ENCODE data around the gene WDR45B. TPM values are rescaled to one million over a fixed set of nuclear protein-coding genes. Genes with fewer than 3 reads are reported as not detected.

WDR45B gene
- total RNA-seq, 1 experiment from 2014 or later, result 96.5 TPM

DNA sequence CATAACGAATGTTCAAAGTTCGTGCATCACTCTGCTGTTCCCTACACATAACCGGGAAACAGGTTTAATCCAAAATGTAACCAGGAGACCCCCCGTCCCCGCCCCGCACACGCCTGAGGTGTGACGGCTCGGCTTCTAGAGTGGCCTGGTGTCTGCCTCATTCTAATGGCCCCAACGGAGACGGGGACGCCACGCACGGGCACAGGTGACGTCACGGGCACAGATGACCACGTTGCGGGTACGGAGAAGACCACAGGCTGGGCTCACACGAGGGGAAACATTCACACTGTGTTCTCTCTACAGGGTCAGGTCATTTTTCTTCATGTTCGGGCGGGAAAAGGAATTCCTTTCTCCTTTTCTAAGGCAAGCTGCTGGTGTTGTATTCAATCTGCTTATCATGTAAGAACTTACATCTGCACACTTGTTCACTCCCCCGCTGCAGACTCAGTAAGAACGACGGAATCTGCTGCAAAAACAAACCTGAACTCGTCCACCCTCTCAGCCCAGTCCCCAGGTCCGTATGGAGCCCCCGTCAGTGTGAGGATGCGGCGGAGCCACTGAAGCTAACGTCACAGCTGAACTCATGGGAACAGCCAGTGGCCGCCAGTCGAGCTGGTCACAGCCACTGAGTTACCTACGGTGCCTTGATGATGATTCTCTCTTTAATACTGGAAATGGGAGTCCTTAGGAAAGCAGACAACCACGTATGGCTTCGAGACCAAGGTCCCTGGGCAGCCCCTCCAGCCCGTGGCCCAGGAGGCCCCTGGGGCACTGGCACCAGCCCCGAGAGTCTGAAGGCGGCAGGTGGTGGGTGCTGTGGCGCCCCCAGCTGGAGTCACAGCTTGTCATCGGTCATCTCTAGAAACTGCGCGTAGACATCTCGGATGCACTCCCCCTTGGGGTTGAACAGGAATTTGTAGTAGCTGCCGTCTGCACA is 32.9 kb downstream of the WDR45B start (continued):
- TF ChIP-seq, protein P1, sequence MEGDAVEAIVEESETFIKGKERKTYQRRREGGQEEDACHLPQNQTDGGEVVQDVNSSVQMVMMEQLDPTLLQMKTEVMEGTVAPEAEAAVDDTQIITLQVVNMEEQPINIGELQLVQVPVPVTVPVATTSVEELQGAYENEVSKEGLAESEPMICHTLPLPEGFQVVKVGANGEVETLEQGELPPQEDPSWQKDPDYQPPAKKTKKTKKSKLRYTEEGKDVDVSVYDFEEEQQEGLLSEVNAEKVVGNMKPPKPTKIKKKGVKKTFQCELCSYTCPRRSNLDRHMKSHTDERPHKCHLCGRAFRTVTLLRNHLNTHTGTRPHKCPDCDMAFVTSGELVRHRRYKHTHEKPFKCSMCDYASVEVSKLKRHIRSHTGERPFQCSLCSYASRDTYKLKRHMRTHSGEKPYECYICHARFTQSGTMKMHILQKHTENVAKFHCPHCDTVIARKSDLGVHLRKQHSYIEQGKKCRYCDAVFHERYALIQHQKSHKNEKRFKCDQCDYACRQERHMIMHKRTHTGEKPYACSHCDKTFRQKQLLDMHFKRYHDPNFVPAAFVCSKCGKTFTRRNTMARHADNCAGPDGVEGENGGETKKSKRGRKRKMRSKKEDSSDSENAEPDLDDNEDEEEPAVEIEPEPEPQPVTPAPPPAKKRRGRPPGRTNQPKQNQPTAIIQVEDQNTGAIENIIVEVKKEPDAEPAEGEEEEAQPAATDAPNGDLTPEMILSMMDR (IDR thresholded peaks at IDR 0.05), result no peak; the same call in 1 of the 2 replicates
- TF ChIP-seq, protein P2, sequence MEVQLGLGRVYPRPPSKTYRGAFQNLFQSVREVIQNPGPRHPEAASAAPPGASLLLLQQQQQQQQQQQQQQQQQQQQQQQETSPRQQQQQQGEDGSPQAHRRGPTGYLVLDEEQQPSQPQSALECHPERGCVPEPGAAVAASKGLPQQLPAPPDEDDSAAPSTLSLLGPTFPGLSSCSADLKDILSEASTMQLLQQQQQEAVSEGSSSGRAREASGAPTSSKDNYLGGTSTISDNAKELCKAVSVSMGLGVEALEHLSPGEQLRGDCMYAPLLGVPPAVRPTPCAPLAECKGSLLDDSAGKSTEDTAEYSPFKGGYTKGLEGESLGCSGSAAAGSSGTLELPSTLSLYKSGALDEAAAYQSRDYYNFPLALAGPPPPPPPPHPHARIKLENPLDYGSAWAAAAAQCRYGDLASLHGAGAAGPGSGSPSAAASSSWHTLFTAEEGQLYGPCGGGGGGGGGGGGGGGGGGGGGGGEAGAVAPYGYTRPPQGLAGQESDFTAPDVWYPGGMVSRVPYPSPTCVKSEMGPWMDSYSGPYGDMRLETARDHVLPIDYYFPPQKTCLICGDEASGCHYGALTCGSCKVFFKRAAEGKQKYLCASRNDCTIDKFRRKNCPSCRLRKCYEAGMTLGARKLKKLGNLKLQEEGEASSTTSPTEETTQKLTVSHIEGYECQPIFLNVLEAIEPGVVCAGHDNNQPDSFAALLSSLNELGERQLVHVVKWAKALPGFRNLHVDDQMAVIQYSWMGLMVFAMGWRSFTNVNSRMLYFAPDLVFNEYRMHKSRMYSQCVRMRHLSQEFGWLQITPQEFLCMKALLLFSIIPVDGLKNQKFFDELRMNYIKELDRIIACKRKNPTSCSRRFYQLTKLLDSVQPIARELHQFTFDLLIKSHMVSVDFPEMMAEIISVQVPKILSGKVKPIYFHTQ (CRISPR knock-in tag; IDR thresholded peaks at IDR 0.05), result no peak
- no peak for TF ChIP-seq ZNF671 (CRISPR knock-in tag; IDR thresholded peaks at IDR 0.05)
- TF ChIP-seq ZNF121 (CRISPR knock-in tag; IDR thresholded peaks at IDR 0.05), result no peak

DNA sequence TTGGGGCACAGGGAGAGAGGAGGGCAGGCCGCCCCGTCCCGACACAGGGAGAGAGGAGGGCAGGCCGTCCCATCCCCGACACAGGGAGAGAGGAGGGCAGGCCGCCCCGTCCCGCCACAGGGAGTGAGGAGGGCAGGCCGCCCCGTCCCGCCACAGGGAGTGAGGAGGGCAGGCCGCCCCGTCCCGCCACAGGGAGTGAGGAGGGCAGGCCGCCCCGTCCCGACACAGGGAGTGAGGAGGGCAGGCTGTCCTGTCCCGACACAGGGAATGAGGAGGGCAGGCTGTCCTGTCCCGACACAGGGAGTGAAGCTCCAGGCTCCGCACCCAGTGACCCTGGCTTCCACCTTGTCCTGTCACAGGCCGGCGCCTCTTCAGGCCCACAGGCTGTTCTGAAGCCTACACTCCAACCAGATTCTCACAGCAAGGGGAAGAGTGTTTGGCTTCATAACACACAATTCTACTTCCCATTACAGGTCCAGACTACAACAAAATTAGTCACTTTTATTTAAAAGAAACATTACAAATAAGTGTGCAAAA is 34.1 kb downstream of the WDR45B start:
- no peaks in the 10 kb centered on the region for H3K27me3 Mint-ChIP-seq (ENCODE audit: low read depth)
- no peak overlapping the region for H3K4me3 Mint-ChIP-seq
- no peaks in the 10 kb centered on the region for H3K9me3 Mint-ChIP-seq
- no peak for TF ChIP-seq NR2C2 (CRISPR knock-in tag; IDR thresholded peaks at IDR 0.05)
- TF ChIP-seq, protein P3, sequence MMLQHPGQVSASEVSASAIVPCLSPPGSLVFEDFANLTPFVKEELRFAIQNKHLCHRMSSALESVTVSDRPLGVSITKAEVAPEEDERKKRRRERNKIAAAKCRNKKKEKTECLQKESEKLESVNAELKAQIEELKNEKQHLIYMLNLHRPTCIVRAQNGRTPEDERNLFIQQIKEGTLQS (CRISPR knock-in tag; conservative IDR thresholded peaks at IDR 0.05), result no peak
- TF ChIP-seq SP1 (CRISPR knock-in tag; conservative IDR thresholded peaks at IDR 0.05), result no peak
- TF ChIP-seq NFE2L1 (CRISPR knock-in tag; IDR thresholded peaks at IDR 0.05), result no peak
- TF ChIP-seq, protein P4, sequence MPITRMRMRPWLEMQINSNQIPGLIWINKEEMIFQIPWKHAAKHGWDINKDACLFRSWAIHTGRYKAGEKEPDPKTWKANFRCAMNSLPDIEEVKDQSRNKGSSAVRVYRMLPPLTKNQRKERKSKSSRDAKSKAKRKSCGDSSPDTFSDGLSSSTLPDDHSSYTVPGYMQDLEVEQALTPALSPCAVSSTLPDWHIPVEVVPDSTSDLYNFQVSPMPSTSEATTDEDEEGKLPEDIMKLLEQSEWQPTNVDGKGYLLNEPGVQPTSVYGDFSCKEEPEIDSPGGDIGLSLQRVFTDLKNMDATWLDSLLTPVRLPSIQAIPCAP (CRISPR knock-in tag; IDR thresholded peaks at IDR 0.05), result no peak
- TF ChIP-seq, protein P5, sequence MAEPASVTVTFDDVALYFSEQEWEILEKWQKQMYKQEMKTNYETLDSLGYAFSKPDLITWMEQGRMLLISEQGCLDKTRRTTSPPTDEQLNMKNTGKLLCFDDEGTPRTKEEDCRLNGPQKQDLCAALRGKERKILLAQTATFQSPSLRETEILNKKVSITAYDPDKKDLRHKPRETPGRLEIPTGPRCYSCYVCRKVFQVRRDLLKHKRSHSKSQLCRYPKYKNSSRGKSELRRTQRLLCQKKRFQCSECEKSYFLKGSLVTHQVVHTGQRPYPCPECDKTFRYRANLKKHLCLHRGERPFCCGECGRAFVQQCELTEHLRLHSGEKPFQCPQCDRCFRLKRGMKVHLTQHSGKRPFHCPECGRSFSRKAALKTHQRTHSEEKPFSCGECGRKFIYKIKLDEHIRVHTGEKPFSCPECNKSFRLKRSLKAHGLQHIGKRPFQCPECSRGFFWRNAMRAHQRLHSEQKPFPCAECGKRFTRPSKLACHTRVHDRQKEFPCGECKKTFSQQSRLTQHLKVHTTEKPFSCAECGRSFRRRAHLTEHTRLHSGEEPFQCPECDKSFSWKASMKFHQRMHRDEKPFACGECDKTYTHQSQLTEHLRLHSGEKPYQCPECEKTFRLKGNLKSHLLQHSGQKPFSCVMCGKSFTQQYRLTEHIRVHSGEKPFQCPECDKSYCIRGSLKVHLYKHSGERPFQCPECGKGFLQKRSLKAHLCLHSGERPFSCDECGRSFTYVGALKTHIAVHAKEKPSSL (CRISPR knock-in tag; conservative IDR thresholded peaks at IDR 0.05), result no peak
- H3K36me3 Mint-ChIP-seq, result peaks cover 54% of the 10 kb centered on the region
- DNase-seq (ENCODE audit: low spot score) (no peak), ATAC-seq (no peak)
- H3K4me1 Mint-ChIP-seq, result peaks cover 8% of the 10 kb centered on the region
- POLR2A ChIA-PET, result no interaction called here
- peak overlapping the region; percentile 87; the same call in 1 of the 2 replicates for H3K27ac Mint-ChIP-seq
- CTCF ChIA-PET, result interaction anchor here (0.6 kb wide), 1 partner anchor 340 kb away, joined by 3 read pairs; no protein-coding TSS in a partner anchor

DNA sequence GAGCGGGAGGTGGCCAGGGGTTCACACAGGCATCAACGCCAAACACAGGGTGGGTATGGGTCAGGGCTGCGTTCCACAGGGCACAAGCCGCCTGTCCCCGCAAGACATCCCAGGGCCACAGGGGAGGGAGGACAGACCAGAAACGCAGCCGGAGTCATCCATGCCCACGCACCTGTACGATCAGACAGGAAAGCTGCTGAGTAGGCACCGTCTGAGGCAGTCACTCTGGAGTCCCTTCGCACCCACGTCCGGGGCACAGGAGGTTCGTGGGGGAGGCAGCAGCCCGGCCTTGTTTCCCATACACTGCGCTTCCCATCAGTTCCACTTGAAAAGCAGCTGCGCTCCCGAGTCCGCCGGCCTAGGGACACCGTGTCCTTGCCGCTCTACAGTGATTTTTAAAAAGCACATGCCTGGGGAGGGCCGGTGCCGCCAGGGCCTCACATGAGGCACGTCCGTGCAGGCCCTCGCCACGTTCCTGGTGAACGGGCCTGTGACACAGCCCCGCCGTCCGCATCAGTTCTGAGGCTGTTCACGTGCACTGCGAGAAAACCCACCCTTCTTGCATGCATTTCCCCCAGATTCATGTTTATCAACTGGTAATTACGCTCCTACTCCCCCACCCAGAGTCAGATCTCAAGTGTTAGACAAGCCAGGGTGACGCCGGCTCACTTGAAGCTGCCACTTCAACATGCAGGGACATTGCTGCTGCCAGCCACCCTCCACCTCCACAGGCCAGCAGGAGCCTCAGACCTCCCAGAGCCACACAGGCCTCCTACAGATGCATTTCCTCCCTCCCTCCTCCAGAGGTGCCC is 34.8 kb downstream of the WDR45B start:
- peak; percentile 29 for DNase-seq (ENCODE audit: low spot score)
- Mint-ChIP-seq H3K27me3 (ENCODE audit: low read depth) (no peaks in the 10 kb centered on the region), H3K27ac (peak overlapping the region; percentile 81), H3K36me3 (peaks cover 52% of the 10 kb centered on the region), H3K4me3 (no peak overlapping the region), H3K9me3 (no peaks in the 10 kb centered on the region), H3K4me1 (peaks cover 8% of the 10 kb centered on the region)
- ATAC-seq, result peak; percentile 79
- POLR2A ChIA-PET, result no interaction called here
- CTCF ChIA-PET, result interaction anchor here (0.6 kb wide), 1 partner anchor 339 kb away, joined by 3 read pairs; no protein-coding TSS in a partner anchor
- no peak for TF ChIP-seq ZNF423 (CRISPR knock-in tag; IDR thresholded peaks at IDR 0.05)
- TF ChIP-seq JAZF1 (CRISPR knock-in tag; IDR thresholded peaks at IDR 0.05), result no peak
- TF ChIP-seq FOXJ3 (CRISPR knock-in tag; IDR thresholded peaks at IDR 0.05; ENCODE audit: borderline replicate concordance), result no peak
- TF ChIP-seq RELA (CRISPR knock-in tag; IDR thresholded peaks at IDR 0.05; ENCODE audit: borderline replicate concordance), result no peak
- TF ChIP-seq SOX15 (CRISPR knock-in tag; IDR thresholded peaks at IDR 0.05), result no peak
- TF ChIP-seq ETV6 (CRISPR knock-in tag; IDR thresholded peaks at IDR 0.05), result no peak
- no peak for TF ChIP-seq CREM (CRISPR knock-in tag; IDR thresholded peaks at IDR 0.05)
- TF ChIP-seq NFYB (CRISPR knock-in tag; conservative IDR thresholded peaks at IDR 0.05; ENCODE audit: low read depth), result no peak
- no peak for TF ChIP-seq TEAD1 (CRISPR knock-in tag; IDR thresholded peaks at IDR 0.05)
- TF ChIP-seq GRHL2 (CRISPR knock-in tag; IDR thresholded peaks at IDR 0.05; ENCODE audit: insufficient replicate concordance, severe bottlenecking), result no peak
- no peak for TF ChIP-seq HMGA2 (CRISPR knock-in tag; IDR thresholded peaks at IDR 0.05)
- no peak for TF ChIP-seq ATF1 (CRISPR knock-in tag; IDR thresholded peaks at IDR 0.05)
